Left cardiac atrium (tissue), 4 donors: Measurements from ENCODE around the gene FEM1B. TPM values are rescaled to one million over a fixed set of nuclear protein-coding genes. Genes with fewer than 3 reads are reported as not detected.

ENCODE experiments used
- ATAC-seq, 2 donors: fragments of 200-7000 bp; cut with Tn5 transposase; one replicate each; pipeline ENCODE4 v1.9.1; 2020; ENCODE audit warnings: mild to moderate bottlenecking in 2 of 2, moderate library complexity in 2 of 2
- DNase-seq: peaks from one replicate; pipeline ENCODE4 v3.0.0-alpha.2; 2020
- intact Hi-C, 2 donors: fragments of 100-400 bp; cut with DNase I; formaldehyde crosslinking; loops; one replicate each; pipeline versions ENCODE4 v1.14.1 to v1.15.1; 2022 to 2023
- total RNA-seq, 2 donors: library from RNA; stranded (reverse); fragmentation: NEBNext Ultra II Directional; extraction: Animal tissue kit (Norgen Biotek cat#: 25700); gene quantifications; one replicate each; pipeline ENCODE4 v1.2.1, GENCODE V29; 2021
- donor health status: DM: no; HTN: yes; CAD: no.
- donor health status: DM: no; HTN: yes; CAD: no; lungs with severe emphysema.
- donor health status: DM: yes; HTN: yes; CAD: no.
- donor health status: Dilated cardiomyopathy.

FEM1B gene
- total RNA-seq, 2 donors from 2014 or later, result 41.1 to 69.7 TPM

DNA sequence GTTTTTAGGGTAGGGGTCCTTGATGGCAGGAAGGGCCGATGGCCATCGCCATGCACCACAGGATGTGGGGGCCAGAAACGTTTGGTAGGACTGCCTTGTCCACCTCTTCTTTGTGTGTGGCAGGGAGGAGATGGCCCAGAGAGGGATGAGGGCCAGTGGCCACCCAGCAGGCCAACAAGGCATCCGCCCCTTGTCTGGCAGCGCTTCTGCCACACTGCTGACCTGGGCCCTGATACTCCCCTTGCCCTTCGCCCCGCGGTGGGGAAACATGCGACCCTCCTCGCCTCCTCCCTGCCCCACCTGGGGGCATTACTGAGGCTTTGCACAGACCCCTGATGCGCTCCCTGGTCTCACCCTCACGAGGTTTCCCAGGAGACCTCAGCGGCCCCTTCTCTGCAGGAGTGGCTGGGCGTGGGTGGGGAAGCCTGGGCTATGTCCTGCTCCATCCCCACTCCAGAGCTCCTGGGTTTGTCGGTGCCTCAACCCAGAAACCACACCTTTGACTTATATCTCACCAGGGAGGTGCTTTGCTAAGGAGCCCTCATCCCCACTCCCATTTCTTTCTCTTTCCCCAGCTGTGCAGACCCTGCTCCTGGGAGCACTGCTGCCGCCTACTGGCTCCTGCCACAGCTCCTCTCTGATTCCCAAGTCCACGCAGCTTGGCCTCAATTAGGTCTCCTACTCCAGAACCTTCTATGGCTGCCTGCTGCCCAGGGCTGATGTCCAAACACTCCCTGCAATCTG is 38.7 kb downstream of the FEM1B start:
- intact Hi-C loops, result loop anchor here in 1 of 2 donors (5.0 kb wide), 1 partner anchor 51 kb away; no protein-coding TSS in a partner anchor
- DNase-seq (no peak), ATAC-seq (no peak)

DNA sequence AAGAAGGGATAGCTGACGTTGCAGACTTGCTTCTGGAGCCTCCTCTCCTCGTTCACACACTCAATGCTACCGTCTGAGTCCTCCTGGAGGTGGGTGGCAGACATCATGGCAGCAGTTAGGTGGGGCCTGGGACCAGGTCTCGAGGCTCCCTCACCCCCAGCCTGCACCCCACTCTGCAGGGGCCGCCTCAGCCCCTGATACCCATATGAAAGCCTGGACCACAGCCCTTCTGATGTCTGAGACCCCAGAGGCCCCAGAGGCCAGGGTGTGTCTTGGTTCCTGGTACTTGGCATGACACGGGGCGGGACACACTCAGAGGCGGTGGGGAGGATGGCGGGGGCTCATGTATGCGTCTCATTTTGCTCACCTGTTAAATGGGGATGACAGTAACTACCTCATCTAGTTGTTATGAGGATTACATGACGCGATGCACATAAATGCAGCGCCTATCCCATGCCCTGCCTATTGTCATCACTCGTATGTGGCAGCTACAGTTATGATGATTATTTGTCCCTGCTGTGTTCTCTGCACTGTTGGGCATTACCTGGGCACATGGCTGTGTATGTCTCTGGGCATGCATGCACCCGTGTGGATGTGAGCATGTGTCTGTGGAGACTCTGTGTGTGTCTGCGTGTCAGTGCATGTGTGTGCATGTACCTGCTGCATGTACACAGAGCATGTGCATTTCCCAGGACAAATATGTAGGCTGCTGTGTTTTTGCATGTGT is 39.9 kb downstream of the FEM1B start:
- intact Hi-C loops, result loop anchor here in 1 of 2 donors (5.0 kb wide), 1 partner anchor 50 kb away; no protein-coding TSS in a partner anchor
- no peak for ATAC-seq

DNA sequence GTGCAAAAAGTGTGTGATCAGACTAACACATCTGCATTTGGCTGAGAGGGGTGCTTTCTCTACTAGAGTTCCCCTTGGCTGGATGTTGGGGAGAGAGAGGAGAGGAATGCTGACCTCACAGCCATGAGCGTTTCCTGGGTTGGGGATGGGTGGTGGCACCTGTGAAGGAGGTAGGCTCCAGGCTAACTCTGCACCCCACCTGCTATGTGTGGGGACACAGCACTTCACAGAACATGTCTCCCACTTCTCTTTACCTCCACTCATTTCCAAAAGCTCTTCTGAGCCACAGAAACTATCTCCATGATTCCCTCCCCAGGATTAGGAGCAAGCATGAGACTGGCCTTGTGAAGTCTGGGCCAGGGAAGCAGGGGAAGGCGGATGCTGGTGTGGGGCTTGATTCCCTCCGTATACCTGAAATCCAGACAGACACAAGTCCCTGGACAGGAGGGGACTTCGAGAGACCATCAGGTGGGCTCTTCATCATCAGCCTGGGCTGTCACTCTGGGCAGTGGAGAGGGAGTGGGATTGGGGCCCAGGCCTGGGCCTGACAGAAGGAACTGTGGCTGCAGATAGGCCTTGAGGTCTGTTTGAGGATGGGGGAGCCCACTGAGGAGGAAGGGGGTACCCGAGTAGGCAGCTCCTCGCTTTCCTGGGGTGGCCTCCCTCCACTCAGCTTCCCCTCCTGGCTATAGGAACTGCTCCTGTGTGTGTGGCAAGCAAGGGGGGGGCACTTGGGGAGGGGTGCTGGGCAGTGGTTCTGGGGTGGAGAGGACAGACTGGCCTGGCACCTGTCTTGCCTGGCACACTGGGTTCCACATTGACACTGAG is 40.7 kb downstream of the FEM1B start:
- ATAC-seq, result no peak
- intact Hi-C loops, result loop anchor here in 1 of 2 donors (5.0 kb wide), 1 partner anchor 49 kb away; no protein-coding TSS in a partner anchor

More for the DNA sequence above, 39.9 kb downstream of the FEM1B start:
- no peak for DNase-seq

DNA sequence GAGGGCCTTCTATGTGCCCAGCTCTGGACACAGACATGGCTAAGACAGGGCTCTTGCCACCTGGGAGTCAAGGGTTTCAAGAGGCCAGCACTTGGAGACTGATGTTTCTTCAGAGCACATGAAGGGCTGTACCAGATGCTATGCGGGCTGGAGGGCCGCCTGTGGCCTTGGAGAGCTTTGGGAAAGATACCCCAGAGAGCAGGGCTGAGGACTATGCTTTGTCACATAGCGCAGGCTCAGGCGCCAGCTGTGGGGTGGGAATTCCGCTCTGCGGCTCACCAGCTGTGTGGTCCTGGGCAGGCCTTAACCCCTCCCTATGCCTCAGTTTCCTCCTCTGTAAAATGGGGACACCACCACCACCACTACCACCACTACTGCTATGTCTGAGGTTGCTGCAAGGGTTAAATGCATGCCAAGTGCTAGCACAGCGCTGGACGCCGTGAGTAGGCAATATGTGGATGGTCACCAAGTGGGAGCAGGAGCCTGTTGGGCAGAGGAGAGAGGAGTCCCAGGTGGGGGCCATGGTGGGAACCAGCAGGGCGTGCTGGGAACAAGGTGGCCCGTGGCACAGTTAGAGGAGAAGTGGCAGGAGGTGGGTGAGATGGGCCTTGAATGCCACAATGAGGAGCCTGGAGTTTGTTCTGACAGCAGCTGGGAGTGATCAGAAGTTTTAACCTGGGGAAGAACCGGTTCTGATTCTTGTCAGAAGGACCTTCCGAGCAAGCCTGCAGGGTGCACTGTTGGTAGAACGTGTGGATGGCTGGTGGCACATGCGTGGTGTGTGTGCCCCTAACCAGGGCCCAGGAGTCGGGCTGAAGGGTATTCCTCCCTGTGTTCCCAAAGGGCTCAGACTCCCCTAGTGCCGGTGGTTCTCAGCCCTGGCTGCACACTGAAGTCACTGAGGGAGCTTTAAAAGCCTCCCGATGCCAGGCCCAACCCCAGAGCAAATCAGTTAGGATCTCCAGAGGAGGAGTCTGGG is 41.7 kb downstream of the FEM1B start:
- DNase-seq (no peak), ATAC-seq (no peak)
- intact Hi-C loops, result loop anchor here in 1 of 2 donors (5.0 kb wide), 1 partner anchor 48 kb away; no protein-coding TSS in a partner anchor

More for the DNA sequence above, 40.7 kb downstream of the FEM1B start:
- no peak for DNase-seq

DNA sequence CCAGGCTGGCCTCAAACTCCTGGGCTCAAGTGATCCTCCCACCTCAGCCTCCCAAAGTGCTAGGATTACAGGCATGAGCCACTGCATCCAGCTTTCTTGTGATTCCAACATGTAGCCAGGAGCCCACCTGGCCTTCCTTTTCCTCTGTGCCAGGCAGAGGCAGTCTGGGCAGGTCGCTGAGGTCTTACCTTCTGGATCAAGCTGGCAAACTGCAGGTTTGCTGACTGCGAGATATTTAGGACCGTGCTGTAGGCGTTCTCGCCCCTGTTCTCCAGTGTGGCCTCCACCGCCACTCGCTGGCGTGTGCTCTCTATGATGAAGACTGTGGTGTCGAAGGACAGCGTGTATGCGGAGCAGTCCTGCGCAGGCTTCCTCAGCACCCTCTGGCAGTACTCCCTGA is 42.5 kb downstream of the FEM1B start:
- ATAC-seq, result no peak
- intact Hi-C loops, result loop anchor here in 1 of 2 donors (5.0 kb wide), 1 partner anchor 47 kb away; no protein-coding TSS in a partner anchor
- DNase-seq, result no peak

DNA sequence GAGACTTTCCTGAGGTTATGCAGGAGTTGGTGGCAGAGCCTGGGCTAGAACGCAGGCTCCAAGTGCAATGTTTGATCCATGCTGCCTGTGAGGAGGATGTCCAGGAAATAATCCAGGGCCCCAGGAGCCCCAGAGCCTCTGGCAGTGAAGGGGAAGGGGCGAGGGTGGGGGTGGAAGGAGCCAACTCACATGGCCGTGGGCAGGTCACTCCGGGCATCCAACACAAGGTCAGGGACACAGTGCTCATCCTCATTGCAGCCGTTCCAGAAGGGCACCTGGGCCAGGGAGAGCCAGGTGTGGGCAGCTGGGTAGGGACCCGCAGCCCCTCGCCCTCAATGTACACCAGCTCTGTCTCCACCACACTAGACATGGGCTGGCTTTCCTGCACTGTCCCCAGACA is 43.7 kb downstream of the FEM1B start:
- intact Hi-C loops, result no loop called here
- no peak for DNase-seq
- ATAC-seq, result no peak

DNA sequence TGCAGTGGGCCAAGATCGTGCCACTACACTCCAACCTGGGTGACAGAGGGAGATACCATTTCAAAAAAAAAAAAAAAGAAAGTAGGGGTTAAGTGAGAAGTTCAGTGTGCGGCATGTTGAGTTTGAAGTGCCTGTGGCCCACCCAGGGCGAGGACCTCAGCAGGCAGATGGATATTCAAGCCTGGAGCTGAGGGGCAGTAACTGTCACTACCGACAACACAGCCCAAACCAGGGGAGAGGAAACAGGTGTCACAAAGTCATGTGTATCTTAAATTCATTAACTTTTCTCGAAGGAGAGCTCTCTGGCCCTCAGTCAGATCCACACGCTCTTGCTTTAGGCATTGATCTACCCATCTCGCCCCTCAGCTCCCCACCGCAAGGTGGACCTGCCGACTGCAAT is 45.3 kb downstream of the FEM1B start:
- intact Hi-C loops, result no loop called here
- no peak for DNase-seq
- ATAC-seq, result no peak

DNA sequence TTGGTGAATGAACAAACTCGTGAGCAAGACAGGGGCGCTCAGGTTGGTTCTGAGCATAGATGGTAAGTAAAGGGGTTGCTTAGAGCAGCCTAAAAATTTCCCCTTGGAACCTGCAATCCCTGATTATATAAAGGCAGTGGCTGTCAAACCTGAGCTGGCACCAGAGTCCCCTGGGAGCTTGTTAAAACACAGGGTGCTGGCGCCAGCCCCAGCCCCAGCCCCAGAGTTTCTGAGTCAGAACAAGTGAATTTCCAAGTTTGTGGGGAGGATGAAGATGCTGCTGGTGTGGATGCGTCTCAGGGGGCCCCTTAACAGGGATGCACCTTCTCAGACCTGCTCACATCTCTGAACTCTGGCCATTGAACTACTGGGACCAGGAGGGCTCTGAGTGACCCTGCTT is 48.2 kb downstream of the FEM1B start:
- DNase-seq (no peak), ATAC-seq (no peak)
- intact Hi-C loops, result no loop called here

DNA sequence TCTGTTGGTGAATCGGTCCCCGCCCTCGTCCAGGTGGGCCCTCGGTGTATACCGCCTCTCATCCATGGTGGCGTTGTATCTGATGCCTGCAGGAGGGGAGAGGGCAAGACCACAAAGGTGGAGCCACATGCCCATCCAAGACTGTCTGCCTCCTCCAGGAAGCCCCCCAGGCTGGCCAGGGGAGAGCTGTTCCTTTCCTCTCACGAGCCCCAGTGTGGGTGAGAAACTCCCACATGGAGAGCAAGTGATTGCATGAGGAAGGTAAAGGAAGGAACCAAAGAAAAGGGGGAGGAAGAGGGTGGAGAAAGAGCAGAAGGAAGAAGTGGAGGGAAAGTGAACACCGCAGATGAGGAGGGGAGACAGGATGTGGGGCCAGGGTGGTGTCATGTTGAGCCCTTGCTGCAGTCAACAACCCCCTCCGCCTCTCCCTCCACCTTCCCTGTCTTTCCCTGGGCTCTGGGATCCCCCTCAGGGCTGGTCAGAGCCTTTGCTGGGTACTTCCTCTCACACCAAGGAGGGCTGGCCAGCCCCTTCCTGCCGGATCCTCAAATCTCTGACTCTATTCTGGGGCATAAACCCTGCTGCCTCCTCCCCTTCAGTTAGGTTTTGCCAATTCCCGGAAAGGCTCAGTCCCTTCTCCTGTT is 49.3 kb downstream of the FEM1B start:
- no peak for DNase-seq
- intact Hi-C loops, result no loop called here
- ATAC-seq, result no peak

DNA sequence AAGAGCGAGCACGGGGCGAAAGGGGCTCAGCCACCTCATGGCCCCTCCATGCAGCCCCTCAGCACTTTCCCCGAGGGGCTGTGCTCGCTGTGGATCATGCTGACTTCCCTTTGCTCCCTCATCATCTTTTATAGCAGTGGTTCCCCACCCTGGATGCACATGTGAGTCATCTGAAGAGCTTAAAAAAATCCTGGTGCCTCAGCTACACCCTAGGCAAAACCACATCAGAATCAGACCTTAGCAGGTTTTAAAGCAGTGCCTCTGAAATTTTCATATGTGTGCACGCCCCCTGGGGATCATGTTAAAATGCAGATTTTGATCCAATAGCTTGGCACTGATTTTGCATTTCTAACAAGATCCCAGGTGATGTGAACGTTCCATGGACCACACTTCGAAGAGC is 50.9 kb downstream of the FEM1B start:
- intact Hi-C loops, result no loop called here
- ATAC-seq (no peak), DNase-seq (no peak)

DNA sequence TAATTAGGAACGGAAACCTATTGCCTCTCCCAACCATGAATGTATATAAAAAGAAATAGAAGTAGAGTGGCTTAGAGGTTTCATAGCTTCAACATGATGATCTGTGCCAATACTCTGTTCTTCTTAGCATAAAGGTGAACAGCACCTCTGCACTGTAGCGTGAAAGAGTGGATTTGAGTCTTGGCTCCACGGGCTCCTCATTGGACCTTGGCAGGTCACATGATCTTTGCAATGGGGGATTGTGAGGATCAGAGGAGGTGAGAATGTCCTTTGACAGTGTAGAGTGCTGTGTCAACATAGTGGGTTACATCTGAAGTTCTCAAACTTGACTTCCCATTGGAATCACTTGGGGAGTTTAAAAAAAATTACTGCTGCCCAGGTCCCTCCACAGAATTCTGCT is 51.4 kb downstream of the FEM1B start:
- DNase-seq (no peak), ATAC-seq (no peak)
- intact Hi-C loops, result no loop called here

DNA sequence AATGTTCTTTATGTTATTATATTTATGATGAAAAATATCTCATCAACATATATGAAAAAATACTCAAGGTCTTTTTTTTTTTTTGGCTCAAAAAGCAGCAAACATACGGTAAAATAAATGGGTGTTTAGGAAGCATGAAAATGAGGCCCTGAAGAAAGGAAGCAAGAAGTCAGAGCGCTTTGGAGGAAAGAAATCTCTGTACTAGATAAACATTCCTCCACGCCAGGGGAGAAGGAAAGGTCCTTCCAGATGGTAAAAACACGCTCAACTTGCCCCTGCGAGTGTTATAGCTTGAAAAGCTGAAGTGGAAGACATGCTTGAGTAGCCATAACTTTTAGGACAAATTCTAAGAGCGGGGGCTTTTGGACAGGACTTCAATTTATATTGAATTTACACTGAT is 52.9 kb downstream of the FEM1B start:
- DNase-seq, result no peak
- ATAC-seq, result no peak
- intact Hi-C loops, result no loop called here

DNA sequence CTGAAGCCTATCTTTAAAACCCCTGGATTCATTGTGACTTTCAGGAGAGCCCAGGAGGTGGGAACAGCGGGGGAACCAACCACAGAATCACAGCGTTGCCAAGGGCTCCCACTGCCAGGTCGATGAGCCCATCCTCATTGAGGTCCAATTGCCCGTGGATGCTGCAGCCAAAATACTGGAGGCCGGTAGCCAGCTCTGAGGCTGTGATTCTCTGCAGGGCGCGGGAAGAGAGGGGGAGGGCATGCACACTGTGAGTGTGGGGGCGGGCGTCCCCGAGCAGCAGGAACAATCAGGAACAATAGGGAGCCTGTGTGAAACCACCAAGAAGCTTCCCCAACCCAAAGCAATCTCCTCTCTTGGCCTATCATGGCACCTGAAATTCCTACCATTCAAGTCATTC is 53.4 kb downstream of the FEM1B start:
- ATAC-seq (no peak), DNase-seq (no peak)
- intact Hi-C loops, result no loop called here

DNA sequence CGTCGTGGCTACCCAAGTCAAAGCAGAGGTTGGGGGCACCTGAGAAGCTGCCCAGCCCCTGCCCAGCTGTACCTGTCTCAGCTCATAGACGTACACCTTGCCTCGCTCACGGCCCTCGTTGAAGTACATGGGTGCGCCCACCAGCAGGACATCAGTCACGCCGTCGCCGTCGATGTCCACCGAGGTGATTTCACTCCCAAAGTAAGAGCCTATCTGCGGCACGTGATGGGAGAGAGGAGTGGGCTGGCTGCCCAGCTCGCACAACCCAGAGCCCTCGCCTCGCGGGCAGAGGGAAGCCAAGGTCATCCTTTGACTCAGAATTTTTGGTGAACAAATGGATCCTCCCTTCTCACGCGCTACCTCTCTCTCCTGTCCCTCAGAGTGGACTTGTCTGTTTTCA is 54.7 kb downstream of the FEM1B start:
- peak in 1 of 2 donors; percentile 5 for ATAC-seq
- no peak for DNase-seq
- intact Hi-C loops, result no loop called here

DNA sequence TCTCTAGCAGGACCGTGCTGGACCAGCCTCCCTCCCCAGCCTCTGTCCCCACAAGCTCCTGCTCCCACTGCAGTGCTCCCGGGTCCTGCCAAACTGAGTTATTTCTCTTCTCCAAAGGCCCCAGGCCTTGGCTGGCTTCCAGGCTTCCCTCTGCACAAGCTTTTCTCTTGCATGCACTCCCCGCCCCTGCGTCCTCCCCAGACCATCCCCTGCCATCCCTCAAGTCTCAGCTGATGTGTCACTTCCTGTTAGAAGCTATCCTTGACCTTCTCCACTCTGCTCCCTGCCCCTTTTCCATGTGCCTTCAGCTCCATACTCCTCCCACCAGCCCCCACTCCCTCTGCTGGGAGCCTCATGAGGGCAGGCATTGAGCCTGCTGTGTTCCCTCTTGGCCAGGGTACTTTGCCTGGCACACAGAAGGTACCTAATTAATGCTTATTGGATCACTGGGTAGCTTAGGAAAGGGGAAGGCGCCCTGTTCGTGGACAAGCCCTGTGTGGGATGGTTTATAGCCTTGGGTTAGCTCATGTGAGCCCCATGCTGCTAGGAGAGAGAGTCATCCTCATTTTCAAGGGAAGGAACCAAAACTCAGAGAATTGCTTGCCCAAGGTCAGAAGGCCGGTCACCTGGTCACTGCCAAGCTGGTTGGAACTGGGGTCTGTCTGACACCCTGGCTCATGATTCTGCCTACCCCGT is 56.4 kb downstream of the FEM1B start:
- ATAC-seq (peak in 1 of 2 donors; percentile 33), DNase-seq (peak; percentile 71)
- intact Hi-C loops, result no loop called here

DNA sequence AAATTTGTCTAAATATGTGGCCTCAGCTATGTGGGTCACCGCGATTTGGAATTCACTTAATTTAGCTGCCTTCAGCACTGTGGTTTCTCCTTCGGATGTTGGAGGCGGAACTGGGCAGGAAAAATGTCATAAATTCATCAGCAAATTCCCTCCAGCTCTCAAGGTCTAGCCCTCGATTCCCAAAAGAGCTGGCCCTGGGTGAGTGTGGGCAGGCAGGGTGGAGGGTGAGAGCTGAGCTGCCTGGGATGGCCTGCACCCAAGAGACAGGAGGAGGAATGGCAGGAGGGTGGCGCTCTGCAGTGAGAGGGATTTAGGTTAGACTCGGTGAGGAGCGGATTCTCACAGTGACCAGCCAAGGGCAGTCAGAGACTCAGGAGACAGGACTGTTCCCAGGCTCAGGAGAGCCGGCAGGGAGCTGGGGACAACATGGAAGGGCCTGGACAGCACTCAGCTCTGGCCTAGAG is 57.1 kb downstream of the FEM1B start:
- ATAC-seq (peak; percentile 13 to 53), DNase-seq (no peak)
- intact Hi-C loops, result no loop called here

DNA sequence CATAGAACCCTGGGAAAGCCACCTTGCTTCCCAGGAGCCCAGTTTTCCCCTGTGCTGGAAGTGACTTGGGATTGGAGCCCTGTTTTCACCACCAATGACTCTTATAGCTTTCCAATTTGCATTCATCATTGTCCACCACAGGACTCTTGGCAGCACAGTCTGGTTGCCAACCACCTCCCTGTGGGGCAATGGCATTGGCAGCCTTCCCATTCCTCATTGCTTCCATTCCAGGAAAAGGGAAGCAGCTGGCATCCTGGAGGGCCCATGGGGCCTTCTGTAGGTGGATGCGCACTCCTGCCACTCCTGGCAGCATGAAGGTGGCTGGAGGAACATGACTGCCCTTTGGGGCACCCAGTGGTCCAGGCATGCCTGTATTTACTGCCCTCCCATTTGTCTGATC is 57.7 kb downstream of the FEM1B start:
- DNase-seq, result peak; percentile 44
- ATAC-seq, result peak; percentile 25 to 43
- intact Hi-C loops, result no loop called here
